GM12878 (cell line): ENCODE measurements around the gene KRTAP4-8. TPM values are rescaled to one million over a fixed set of nuclear protein-coding genes. Genes with fewer than 3 reads are reported as not detected.
"Not testable (repeated sequence)": the region's sequence is repeated elsewhere in the genome, so short reads cannot be mapped to it uniquely, and the experiment has no call there.

ENCODE experiments used
- ATAC-seq: fragments of 200-7000 bp; cut with Tn5 transposase; 3 replicates; pipeline ENCODE4 v1.9.1; 2020; ENCODE audit warnings: mild to moderate bottlenecking, moderate library complexity
- BruUV-seq: library from RNA; stranded (reverse); fragments of 400-500 nt; replicated peaks from 2 replicates; lab custom pipeline; 2021; lab: Mats Ljungman, UMichigan
- CTCF ChIA-PET: fragments of 300-600 bp; sonication (Branson Sonifier 250); formaldehyde crosslinking; extraction: SDS; loops from one replicate; lab custom pipeline; 2021; ENCODE audit warnings: inconsistent platforms; lab: Yijun Ruan, JAX
- POLR2A ChIA-PET: fragments of 350-600 bp; formaldehyde crosslinking; extraction: SDS; loops from one replicate; lab custom pipeline; 2021; ENCODE audit warnings: inconsistent platforms; lab: Charles Lee
- RAD21 ChIA-PET: fragments of 300-600 bp; sonication (Branson Sonifier 250); formaldehyde crosslinking; loops from one replicate; lab custom pipeline; 2023; ENCODE audit warnings: antibody characterized with exemption; ENCODE audit not compliant: unreplicated experiment; lab: Charles Lee
- SMC1A ChIA-PET: fragments of 300-600 bp; sonication (Branson Sonifier 250); formaldehyde crosslinking; loops from one replicate; lab custom pipeline; 2023; ENCODE audit not compliant: unreplicated experiment, uncharacterized antibody; lab: Charles Lee
- DNase-seq: peaks from one replicate; pipeline ENCODE4 v3.0.0-alpha.2; 2011; ENCODE audit warnings: low read depth, low spot score
- FAIRE-seq: peaks from 3 replicates; lab custom pipeline; 2011; peaks lifted over from hg19 to GRCh38; lab: Jason Lieb, UNC
- H2AFZ ChIP-seq: 2 replicates; pipeline ENCODE4 v1.6.0; 2011; ENCODE audit warnings: low read depth, low read length, control low read depth; ENCODE audit not compliant: control insufficient read depth
- H3K27ac ChIP-seq: 2 replicates; pipeline ENCODE4 v1.5.1; 2011; ENCODE audit warnings: control low read depth; ENCODE audit not compliant: control insufficient read depth, insufficient read depth
- H3K27me3 ChIP-seq, 2 experiments: replicated peaks in 1 of 2; 2 replicates each; pipeline versions ENCODE4 v1.6.0 to v1.6.1; 2011; ENCODE audit warnings: low read length in 1 of 2; ENCODE audit not compliant: control insufficient read depth in 2 of 2, insufficient read depth in 2 of 2
- H3K36me3 ChIP-seq, 2 experiments: 2 replicates each; pipeline ENCODE4 v1.5.1; 2011; ENCODE audit warnings: low read length in 1 of 2; ENCODE audit not compliant: control insufficient read depth in 2 of 2, insufficient read depth in 2 of 2
- H3K4me1 ChIP-seq: 2 replicates; pipeline ENCODE4 v1.6.1; 2011; ENCODE audit warnings: mild to moderate bottlenecking, low read length, moderate library complexity, mixed read lengths; ENCODE audit not compliant: control insufficient read depth, insufficient read depth
- H3K4me2 ChIP-seq: 2 replicates; pipeline ENCODE4 v1.6.0; 2011; ENCODE audit warnings: control low read depth; ENCODE audit not compliant: control insufficient read depth, insufficient read depth
- H3K4me3 ChIP-seq: fragments of 200-600 bp; sonication (generic); 2 replicates; pipeline ENCODE4 v1.5.1; 2016
- H3K79me2 ChIP-seq: 2 replicates; pipeline ENCODE4 v1.6.0; 2011; ENCODE audit warnings: low read length; ENCODE audit not compliant: control insufficient read depth, insufficient read depth
- H3K9ac ChIP-seq: 2 replicates; pipeline ENCODE4 v1.8.0; 2011; ENCODE audit warnings: low read length, control low read depth, mixed read lengths; ENCODE audit not compliant: control insufficient read depth, insufficient read depth
- H3K9me3 ChIP-seq: replicated peaks from 3 replicates; pipeline ENCODE4 v1.5.1; 2011; ENCODE audit warnings: mild to moderate bottlenecking, low read length; ENCODE audit not compliant: control insufficient read depth, insufficient read depth
- H4K20me1 ChIP-seq: 2 replicates; pipeline ENCODE4 v1.6.0; 2011; ENCODE audit not compliant: control insufficient read depth, insufficient read depth
- KAT2A ChIP-seq: conservative IDR thresholded peaks from 2 replicates; pipeline ENCODE4 v1.6.1; 2011; ENCODE audit warnings: low read depth, low read length; ENCODE audit not compliant: control insufficient read depth
- MAX ChIP-seq: IDR thresholded peaks from 2 replicates; pipeline ENCODE4 v1.6.1; 2012; ENCODE audit warnings: low read depth, low read length, improper control_type of control experiment
- MYC ChIP-seq: IDR thresholded peaks from 2 replicates; pipeline ENCODE4 v1.6.1; 2011; ENCODE audit warnings: mild to moderate bottlenecking, low read length, moderate library complexity, inconsistent platforms; ENCODE audit not compliant: insufficient read depth, insufficient replicate concordance, insufficient read length, severe bottlenecking
- NFXL1 ChIP-seq: fragments of 450-650 bp; IDR thresholded peaks from 2 replicates; pipeline ENCODE4 v1.6.1; 2017; ENCODE audit warnings: antibody characterized with exemption, mild to moderate bottlenecking, borderline replicate concordance
- SMAD1 ChIP-seq: fragments of 450-650 bp; IDR thresholded peaks from 2 replicates; pipeline ENCODE4 v1.6.1; 2018; ENCODE audit warnings: mild to moderate bottlenecking, low read depth; ENCODE audit not compliant: partially characterized antibody
- SMARCA5 ChIP-seq: fragments of 450-650 bp; IDR thresholded peaks from 2 replicates; pipeline ENCODE4 v1.6.1; 2017; ENCODE audit warnings: mild to moderate bottlenecking
- ZZZ3 ChIP-seq: IDR thresholded peaks from 2 replicates; pipeline ENCODE4 v1.6.1; 2011; ENCODE audit warnings: low read depth; ENCODE audit not compliant: control insufficient read depth, insufficient read length
- WGBS: methylation state at CpG from one replicate; pipeline ENCODE4 v1.1.6; 2016; ENCODE audit warnings: low lambda C conversion rate; ENCODE audit not compliant: insufficient replicate concordance, insufficient coverage; ENCODE audit errors: missing lambda C conversion rate; 5-methylcytosine and 5-hydroxymethylcytosine counted together
- in situ Hi-C: fragments of 300-500 bp; cut with MboI; formaldehyde crosslinking; loops from 9 replicates; pipeline ENCODE4 v1.14.3; 2018; ENCODE audit warnings: mixed read lengths
- intact Hi-C: fragments of 100-400 bp; cut with micrococcal nuclease; formaldehyde crosslinking; loops from one replicate; pipeline ENCODE4 v1.14.2; 2022; ENCODE audit not compliant: unreplicated experiment
- polyA plus RNA-seq, 11 experiments: library from polyadenylated mRNA; depleted of rRNA in 4 of 11; unstranded in 6 of 11; stranded (reverse) in 5 of 11; fragments of >200 nt; fragmentation: Nextera tagmentation in 4 of 11; fragmentation: Illumina TruSeq in 1 of 11; extraction: Ambion mirVana in 4 of 11; extraction: Trizol in 1 of 11; gene quantifications; 1 replicate in 1 of 11; 2 replicates in 10 of 11; pipeline versions ENCODE4 v1.2.1 to v1.2.3, GENCODE V29; 2011 to 2016; ENCODE audit warnings: inconsistent platforms in 2 of 11, missing spikeins in 2 of 11, low read depth in 1 of 11
- total RNA-seq, 4 experiments: library from RNA; depleted of rRNA in 3 of 4; stranded (reverse); fragments of >200 nt in 3 of 4; fragmentation: Illumina TruSeq in 1 of 4; extraction: Trizol in 1 of 4; gene quantifications; 2 replicates each; pipeline versions ENCODE4 v1.2.1 to v1.2.3, GENCODE V29; 2013 to 2021

Gene KRTAP4-8
- total and polyA plus RNA-seq, 10 of the 15 experiments (the other 5 are each of a cell fraction or from before 2014, with no cell fraction given), result not detected

GRCh38 chr17:41139865-41140264, 41.9 kb upstream of the KRTAP4-8 start:
- in situ Hi-C loops, H3K4me2 ChIP-seq, FAIRE-seq, H3K79me2 ChIP-seq, H2AFZ ChIP-seq, intact Hi-C loops, H3K4me3 ChIP-seq, H3K27ac ChIP-seq, CTCF ChIA-PET, ATAC-seq, H3K27me3 ChIP-seq, H4K20me1 ChIP-seq, H3K4me1 ChIP-seq, BruUV-seq, POLR2A ChIA-PET, DNase-seq, H3K36me3 ChIP-seq, H3K9ac ChIP-seq, SMC1A ChIA-PET, RAD21 ChIA-PET, H3K9me3 ChIP-seq: not testable (repeated sequence)
- WGBS, result 14% methylated on average over 12 of the region's 12 CpGs

GRCh38 chr17:41133880-41134735, 36.2 kb upstream of the KRTAP4-8 start:
- ChIA-PET SMC1A (no interaction called here), CTCF (no interaction called here), RAD21 (no interaction called here), POLR2A (no interaction called here)
- DNase-seq (no peak), FAIRE-seq (no peak), ATAC-seq (no peak)
- no peaks in the 10 kb centered on the region for H3K27me3 ChIP-seq
- no peaks in the 10 kb centered on the region for H3K4me1 ChIP-seq
- H3K9me3 ChIP-seq, result no peaks in the 10 kb centered on the region
- no peak overlapping the region for H3K27ac ChIP-seq
- no peak overlapping the region for H3K4me2 ChIP-seq
- H4K20me1 ChIP-seq, result no peaks in the 10 kb centered on the region
- TF ChIP-seq SMARCA5 (no peak), MYC (no peak), ZZZ3 (no peak), SMAD1 (no peak), MAX (no peak), KAT2A (no peak), NFXL1 (no peak)
- in situ Hi-C loops (no loop called here), intact Hi-C loops (no loop called here)
- no TSS peak for BruUV-seq
- H2AFZ ChIP-seq, result no peak overlapping the region
- no peak overlapping the region for H3K9ac ChIP-seq
- no peaks in the 10 kb centered on the region for H3K36me3 ChIP-seq
- no peaks in the 10 kb centered on the region for H3K79me2 ChIP-seq
- no peak overlapping the region for H3K4me3 ChIP-seq
- 0% methylated on average over 2 of the region's 2 CpGs for whole genome bisulfite sequencing
